Retinal pigment epithelial cell (primary cell): ENCODE data around the gene LIG1.

Source experiments
- DNase-seq: peaks from one replicate; pipeline ENCODE4 v3.0.0-alpha.2; 2010; ENCODE audit warnings: low read depth
- H3K4me3 ChIP-seq: 2 replicates; pipeline ENCODE4 v1.5.1; 2011; ENCODE audit warnings: mild to moderate bottlenecking, low read length, control low read depth, moderate library complexity
- CTCF ChIP-seq: conservative IDR thresholded peaks from 2 replicates; pipeline ENCODE4 v1.5.1; 2011; ENCODE audit warnings: low read depth, low read length, control low read depth, inconsistent platforms

LIG1 gene

GRCh38 chr19:48122421-48122820 lies 47.7 kb downstream of the LIG1 start:
- TF ChIP-seq CTCF = no peak
- no peak overlapping the region for H3K4me3 ChIP-seq
- no peak for DNase-seq

GRCh38 chr19:48121909-48122371 lies 48.2 kb downstream of the LIG1 start:
- H3K4me3 ChIP-seq = no peak overlapping the region
- no peak for TF ChIP-seq CTCF
- DNase-seq = no peak

GRCh38 chr19:48121066-48121465 lies 49.1 kb downstream of the LIG1 start:
- H3K4me3 ChIP-seq = no peak overlapping the region
- no peak for TF ChIP-seq CTCF
- no peak for DNase-seq

- TF ChIP-seq CTCF = no peak
- DNase-seq = no peak
- no peak overlapping the region for H3K4me3 ChIP-seq
Observed at GRCh38 chr19:48120505-48120904, 49.6 kb downstream of the LIG1 start.

GRCh38 chr19:48118131-48118517 lies 52.0 kb downstream of the LIG1 start:
- H3K4me3 ChIP-seq = no peak overlapping the region
- DNase-seq = no peak
- no peak for TF ChIP-seq CTCF

GRCh38 chr19:48117515-48118130 lies 52.5 kb downstream of the LIG1 start:
- H3K4me3 ChIP-seq = no peak overlapping the region
- no peak for TF ChIP-seq CTCF
- DNase-seq = no peak

- no peak overlapping the region for H3K4me3 ChIP-seq
- DNase-seq = no peak
- TF ChIP-seq CTCF = no peak
Observed at GRCh38 chr19:48113190-48113917, 56.8 kb downstream of the LIG1 start.
